H9 (cell line): ENCODE results near the gene CBR1. TPM values are rescaled to one million over a fixed set of nuclear protein-coding genes. Genes with fewer than 3 reads are reported as not detected.

ENCODE experiments used
- DNase-seq: peaks from one replicate; pipeline ENCODE4 v3.0.0-alpha.2; 2017
- H2AFZ ChIP-seq: one replicate; pipeline ENCODE4 v1.6.1; 2013; ENCODE audit warnings: mild to moderate bottlenecking, low read length, control low read depth, moderate library complexity
- H2AK5ac ChIP-seq: 2 replicates; pipeline ENCODE4 v1.6.1; 2013; ENCODE audit warnings: low read length, control low read depth, mixed read lengths; ENCODE audit not compliant: insufficient read length
- H2BK120ac ChIP-seq: one replicate; pipeline ENCODE4 v1.6.1; 2013; ENCODE audit warnings: low read depth, mild to moderate bottlenecking, low read length, control low read depth, inconsistent platforms; ENCODE audit not compliant: poor library complexity, severe bottlenecking
- H2BK12ac ChIP-seq: 2 replicates; pipeline ENCODE4 v1.6.1; 2013; ENCODE audit warnings: low read length, control low read depth, mixed read lengths, low read depth; ENCODE audit not compliant: insufficient read length
- H2BK15ac ChIP-seq: 2 replicates; pipeline ENCODE4 v1.6.1; 2013; ENCODE audit warnings: low read depth, low read length, control low read depth
- H2BK20ac ChIP-seq: one replicate; pipeline ENCODE4 v1.6.1; 2013; ENCODE audit warnings: low read depth, mild to moderate bottlenecking, low read length, control low read depth, inconsistent platforms; ENCODE audit not compliant: poor library complexity, severe bottlenecking
- H2BK5ac ChIP-seq: 2 replicates; pipeline ENCODE4 v1.6.1; 2013; ENCODE audit warnings: low read length, control low read depth, mixed read lengths; ENCODE audit not compliant: insufficient read length
- H3K14ac ChIP-seq: 2 replicates; pipeline ENCODE4 v1.6.1; 2013; ENCODE audit warnings: low read length, control low read depth; ENCODE audit not compliant: insufficient read depth
- H3K18ac ChIP-seq: 2 replicates; pipeline ENCODE4 v1.6.1; 2013; ENCODE audit warnings: low read depth, mild to moderate bottlenecking, mixed read lengths, low read length, control low read depth; ENCODE audit not compliant: insufficient read length
- H3K23ac ChIP-seq: 2 replicates; pipeline ENCODE4 v1.6.1; 2013; ENCODE audit warnings: low read length, control low read depth, mixed read lengths, low read depth; ENCODE audit not compliant: insufficient read length
- H3K23me2 ChIP-seq: 2 replicates; pipeline ENCODE4 v1.6.1; 2013; ENCODE audit warnings: low read depth, mild to moderate bottlenecking, mixed read lengths, low read length, control low read depth; ENCODE audit not compliant: insufficient read length, poor library complexity, severe bottlenecking
- H3K27ac ChIP-seq: 2 replicates; pipeline ENCODE4 v1.5.1; 2013; ENCODE audit warnings: low read length, control low read depth, mixed read lengths, low read depth; ENCODE audit not compliant: insufficient read length
- H3K27me3 ChIP-seq: 2 replicates; pipeline ENCODE4 v1.6.1; 2013; ENCODE audit warnings: low read length, control low read depth, inconsistent platforms; ENCODE audit not compliant: insufficient read depth
- H3K4ac ChIP-seq: 2 replicates; pipeline ENCODE4 v1.6.1; 2013; ENCODE audit warnings: low read depth, mild to moderate bottlenecking, control low read depth, inconsistent platforms, low read length, moderate library complexity
- H3K4me1 ChIP-seq: 2 replicates; pipeline ENCODE4 v1.6.1; 2013; ENCODE audit warnings: low read length, control low read depth, inconsistent platforms; ENCODE audit not compliant: insufficient read depth
- H3K4me2 ChIP-seq: 2 replicates; pipeline ENCODE4 v1.6.1; 2013; ENCODE audit warnings: low read length, control low read depth, mixed read lengths; ENCODE audit not compliant: insufficient read length, insufficient read depth
- H3K56ac ChIP-seq: 2 replicates; pipeline ENCODE4 v1.6.1; 2013; ENCODE audit warnings: low read depth, mild to moderate bottlenecking, mixed read lengths, low read length, control low read depth; ENCODE audit not compliant: insufficient read length
- H3K79me1 ChIP-seq: 2 replicates; pipeline ENCODE4 v1.6.1; 2013; ENCODE audit warnings: low read depth, mild to moderate bottlenecking, moderate library complexity, low read length, control low read depth, inconsistent platforms; ENCODE audit not compliant: insufficient read depth, poor library complexity, severe bottlenecking
- H3K79me2 ChIP-seq: 2 replicates; pipeline ENCODE4 v1.6.1; 2013; ENCODE audit warnings: low read length, control low read depth, inconsistent platforms; ENCODE audit not compliant: insufficient read depth
- H3K9ac ChIP-seq: 2 replicates; pipeline ENCODE4 v1.6.1; 2013; ENCODE audit warnings: low read length, control low read depth, mixed read lengths; ENCODE audit not compliant: insufficient read length; ENCODE audit errors: extremely low read depth
- H3K9me3 ChIP-seq: one replicate; pipeline ENCODE4 v1.6.1; 2013; ENCODE audit warnings: low read depth, low read length, inconsistent platforms; ENCODE audit not compliant: control insufficient read depth
- H3T11ph ChIP-seq: one replicate; pipeline ENCODE4 v1.6.1; 2013; ENCODE audit warnings: mild to moderate bottlenecking, low read length, control low read depth, inconsistent platforms
- H4K20me1 ChIP-seq: one replicate; pipeline ENCODE4 v1.6.1; 2013; ENCODE audit not compliant: control insufficient read depth, insufficient read length, insufficient read depth
- H4K5ac ChIP-seq: 2 replicates; pipeline ENCODE4 v1.6.1; 2013; ENCODE audit warnings: low read depth, mild to moderate bottlenecking, mixed read lengths, low read length, control low read depth; ENCODE audit not compliant: insufficient read length
- H4K8ac ChIP-seq: replicated peaks from 2 replicates; pipeline ENCODE4 v1.6.1; 2013; ENCODE audit warnings: low read length, control low read depth, mixed read lengths, low read depth; ENCODE audit not compliant: insufficient read length
- H4K91ac ChIP-seq: 2 replicates; pipeline ENCODE4 v1.6.1; 2013; ENCODE audit warnings: low read depth, mild to moderate bottlenecking, moderate library complexity, mixed read lengths, low read length, control low read depth; ENCODE audit not compliant: insufficient read length
- H3K27ac Mint-ChIP-seq, 3 experiments: 2 replicates in 2 of 3; 3 replicates in 1 of 3; pipeline ENCODE4 v1.8.0; 2020 to 2021; ENCODE audit warnings: mixed read lengths in 3 of 3, mild to moderate bottlenecking in 1 of 3, moderate library complexity in 1 of 3
- H3K27me3 Mint-ChIP-seq: 2 replicates; pipeline ENCODE4 v1.8.0; 2021; ENCODE audit warnings: low read depth, mild to moderate bottlenecking, moderate library complexity, mixed read lengths
- H3K36me3 Mint-ChIP-seq, 3 experiments: 2 replicates in 2 of 3; 3 replicates in 1 of 3; pipeline ENCODE4 v1.8.0; 2020 to 2021; ENCODE audit warnings: low read depth in 3 of 3, mixed read lengths in 3 of 3; ENCODE audit not compliant: insufficient read depth in 1 of 3
- H3K4me1 Mint-ChIP-seq, 2 experiments: 2 replicates each; pipeline ENCODE4 v1.8.0; 2020; ENCODE audit warnings: mixed read lengths in 2 of 2
- H3K4me3 Mint-ChIP-seq, 2 experiments: 2 replicates in 1 of 2; 3 replicates in 1 of 2; pipeline ENCODE4 v1.8.0; 2020 to 2021; ENCODE audit warnings: mild to moderate bottlenecking in 2 of 2, mixed read lengths in 2 of 2, moderate library complexity in 1 of 2
- H3K9me3 Mint-ChIP-seq, 2 experiments: 2 replicates in 1 of 2; 3 replicates in 1 of 2; pipeline ENCODE4 v1.8.0; 2020; ENCODE audit warnings: mild to moderate bottlenecking in 2 of 2, mixed read lengths in 2 of 2, moderate library complexity in 1 of 2
- CTCF ChIP-seq: fragments of 200-600 bp; sonication (generic); conservative IDR thresholded peaks from 3 replicates; pipeline ENCODE4 v1.8.0; 2021; ENCODE audit warnings: antibody characterized with exemption, mild to moderate bottlenecking
- WGBS: extraction: QIAGEN DNeasy Blood & Tissue Kit; methylation state at CpG from one replicate; pipeline ENCODE4 v1.1.7; 2013; ENCODE audit warnings: missing lambda C conversion rate, low lambda C conversion rate, mixed read lengths; ENCODE audit not compliant: insufficient read length; ENCODE audit errors: extremely low coverage; 5-methylcytosine and 5-hydroxymethylcytosine counted together
- total RNA-seq: library from RNA; stranded (reverse); gene quantifications from 2 replicates; pipeline ENCODE4 v1.2.1, GENCODE V29; 2021

CBR1 gene
- total RNA-seq, 1 experiment from 2014 or later, result 5.7 TPM

GRCh38 chr21:36040389-36040788, 29.4 kb upstream of the CBR1 start:
- no peaks in the 10 kb centered on the region for H4K20me1 ChIP-seq
- no peak overlapping the region for H3K4me3 Mint-ChIP-seq
- no peak overlapping the region for H3K14ac ChIP-seq
- no peak overlapping the region for H2BK20ac ChIP-seq
- H2AK5ac ChIP-seq, result no peak overlapping the region
- no peaks in the 10 kb centered on the region; the same call in 1 of the 2 replicates for H3K79me2 ChIP-seq
- H3K79me1 ChIP-seq, result no peaks in the 10 kb centered on the region
- no CpG with 5 or more reads among the region's 2 CpGs for WGBS
- no peak overlapping the region for H4K5ac ChIP-seq
- peaks cover 9 to 12% of the 10 kb centered on the region in 2 experiments for H3K4me1 Mint-ChIP-seq
- H2BK12ac ChIP-seq, result no peak overlapping the region
- no peak overlapping the region for H3K18ac ChIP-seq
- H3K27ac Mint-ChIP-seq, result no peak overlapping the region
- H3K36me3 Mint-ChIP-seq, result peaks cover 40 to 84% (median 57%) of the 10 kb centered on the region in 3 experiments
- H3K27ac ChIP-seq, result no peak overlapping the region
- H4K8ac ChIP-seq, result no peak overlapping the region
- no peak overlapping the region for H3K4ac ChIP-seq
- H3K4me1 ChIP-seq, result no peaks in the 10 kb centered on the region
- no peaks in the 10 kb centered on the region for H3K9me3 Mint-ChIP-seq
- H4K91ac ChIP-seq, result no peak overlapping the region
- no peak overlapping the region for H3T11ph ChIP-seq
- no peaks in the 10 kb centered on the region for H3K27me3 ChIP-seq
- H2BK120ac ChIP-seq, result no peak overlapping the region
- no peak for DNase-seq
- H3K4me2 ChIP-seq, result no peak overlapping the region
- no peak overlapping the region for H3K23ac ChIP-seq
- H2BK15ac ChIP-seq, result no peak overlapping the region
- no peak overlapping the region for H3K9ac ChIP-seq
- no peaks in the 10 kb centered on the region for H3K9me3 ChIP-seq
- H2BK5ac ChIP-seq, result no peak overlapping the region
- no peaks in the 10 kb centered on the region for H3K27me3 Mint-ChIP-seq
- H3K23me2 ChIP-seq, result no peaks in the 10 kb centered on the region
- no peak overlapping the region for H2AFZ ChIP-seq
- TF ChIP-seq CTCF, result no peak
- H3K56ac ChIP-seq, result no peak overlapping the region
